ENCODE data around the gene ING5.
"Not testable (repeated sequence)": the region's sequence is repeated elsewhere in the genome, so short reads cannot be mapped to it uniquely, and the experiment has no call there.

Gene ING5

GRCh38 chr2:241753493-241753892, 51.7 kb downstream of the ING5 start:
- Histone ChIP-seq H3K9me3 (ENCODE audit: control insufficient read depth in 5 of 5, low read length in 5 of 5) (no peaks in the 10 kb centered on the region), H3K4me1 (ENCODE audit: control insufficient read depth in 5 of 5, insufficient read depth in 5 of 5, low read length in 5 of 5) (peaks cover 0 to 17% (median 4%) of the 10 kb centered on the region in 5 donors), H3K4me3 (ENCODE audit: low read depth in 1 of 5, low read length in 5 of 5) (no peak overlapping the region), H3K9ac (ENCODE audit: low read length in 5 of 5) (no peak overlapping the region), H3K27ac (ENCODE audit: low read depth, low read length) (no peak overlapping the region), H3K36me3 (ENCODE audit: control insufficient read depth in 5 of 5, insufficient read depth in 5 of 5, low read length in 5 of 5) (peaks cover 0 to 81% (median 59%) of the 10 kb centered on the region in 5 donors), H3K27me3 (ENCODE audit: control insufficient read depth in 5 of 5, insufficient read depth in 4 of 5, low read length in 5 of 5) (no peaks in the 10 kb centered on the region)

GRCh38 chr2:241754042-241754441, 52.2 kb downstream of the ING5 start:
- peaks cover 2 to 79% (median 56%) of the 10 kb centered on the region in 5 donors for H3K36me3 ChIP-seq (ENCODE audit: control insufficient read depth in 5 of 5, insufficient read depth in 5 of 5, low read length in 5 of 5)
- H3K9me3 ChIP-seq (ENCODE audit: control insufficient read depth in 5 of 5, low read length in 5 of 5) = no peaks in the 10 kb centered on the region
- H3K27me3 ChIP-seq (ENCODE audit: control insufficient read depth in 5 of 5, insufficient read depth in 4 of 5, low read length in 5 of 5) = no peaks in the 10 kb centered on the region

GRCh38 chr2:241755166-241755565, 53.3 kb downstream of the ING5 start:
- H3K4me3 ChIP-seq (ENCODE audit: low read depth in 1 of 5, low read length in 5 of 5) = no peak overlapping the region
- H3K4me1 ChIP-seq (ENCODE audit: control insufficient read depth in 5 of 5, insufficient read depth in 5 of 5, low read length in 5 of 5) = peaks cover 0 to 11% (median 4%) of the 10 kb centered on the region in 5 donors
- no peaks in the 10 kb centered on the region for H3K27me3 ChIP-seq (ENCODE audit: control insufficient read depth in 5 of 5, insufficient read depth in 4 of 5, low read length in 5 of 5)
- no peak overlapping the region for H3K9ac ChIP-seq (ENCODE audit: low read length in 5 of 5)
- no peak overlapping the region for H3K27ac ChIP-seq (ENCODE audit: low read depth, low read length)
- peaks cover 0 to under 1% (median under 1%) of the 10 kb centered on the region in 5 donors for H3K9me3 ChIP-seq (ENCODE audit: control insufficient read depth in 5 of 5, low read length in 5 of 5)
- peaks cover 4 to 77% (median 51%) of the 10 kb centered on the region in 5 donors for H3K36me3 ChIP-seq (ENCODE audit: control insufficient read depth in 5 of 5, insufficient read depth in 5 of 5, low read length in 5 of 5)

More at GRCh38 chr2:241754042-241754441, 52.2 kb downstream of the ING5 start:
- Histone ChIP-seq H3K9ac (ENCODE audit: low read length in 5 of 5) (no peak overlapping the region), H3K4me3 (ENCODE audit: low read depth in 1 of 5, low read length in 5 of 5) (no peak overlapping the region), H3K4me1 (ENCODE audit: control insufficient read depth in 5 of 5, insufficient read depth in 5 of 5, low read length in 5 of 5) (peaks cover 0 to 17% (median 4%) of the 10 kb centered on the region in 5 donors), H3K27ac (ENCODE audit: low read depth, low read length) (no peak overlapping the region)

GRCh38 chr2:241755777-241756176, 53.9 kb downstream of the ING5 start:
- Histone ChIP-seq H3K27ac (ENCODE audit: low read depth, low read length) (no peak overlapping the region), H3K9me3 (ENCODE audit: control insufficient read depth in 5 of 5, low read length in 5 of 5) (peaks cover 0 to 6% (median 4%) of the 10 kb centered on the region in 5 donors), H3K27me3 (ENCODE audit: control insufficient read depth in 5 of 5, insufficient read depth in 4 of 5, low read length in 5 of 5) (no peaks in the 10 kb centered on the region), H3K36me3 (ENCODE audit: control insufficient read depth in 5 of 5, insufficient read depth in 5 of 5, low read length in 5 of 5) (peaks cover 4 to 83% (median 57%) of the 10 kb centered on the region in 5 donors), H3K4me3 (ENCODE audit: low read depth in 1 of 5, low read length in 5 of 5) (no peak overlapping the region), H3K9ac (ENCODE audit: low read length in 5 of 5) (no peak overlapping the region), H3K4me1 (ENCODE audit: control insufficient read depth in 5 of 5, insufficient read depth in 5 of 5, low read length in 5 of 5) (peaks cover 0 to 6% (median 3%) of the 10 kb centered on the region in 5 donors)

- Histone ChIP-seq H3K27ac (ENCODE audit: low read depth, low read length) (no peak overlapping the region), H3K27me3 (ENCODE audit: control insufficient read depth in 5 of 5, insufficient read depth in 4 of 5, low read length in 5 of 5) (no peaks in the 10 kb centered on the region), H3K4me1 (ENCODE audit: control insufficient read depth in 5 of 5, insufficient read depth in 5 of 5, low read length in 5 of 5) (no peaks in the 10 kb centered on the region), H3K9me3 (ENCODE audit: control insufficient read depth in 5 of 5, low read length in 5 of 5) (peaks cover 0 to 6% (median 4%) of the 10 kb centered on the region in 5 donors), H3K9ac (ENCODE audit: low read length in 5 of 5) (no peak overlapping the region), H3K36me3 (ENCODE audit: control insufficient read depth in 5 of 5, insufficient read depth in 5 of 5, low read length in 5 of 5) (peaks cover 4 to 70% (median 44%) of the 10 kb centered on the region in 5 donors), H3K4me3 (ENCODE audit: low read depth in 1 of 5, low read length in 5 of 5) (no peak overlapping the region)
Observed at GRCh38 chr2:241759067-241759807, 57.4 kb downstream of the ING5 start.

- not testable (repeated sequence) for H3K4me1 ChIP-seq (ENCODE audit: control insufficient read depth in 5 of 5, insufficient read depth in 5 of 5, low read length in 5 of 5); H3K9me3 ChIP-seq (ENCODE audit: control insufficient read depth in 5 of 5, low read length in 5 of 5); H3K27me3 ChIP-seq (ENCODE audit: control insufficient read depth in 5 of 5, insufficient read depth in 4 of 5, low read length in 5 of 5); H3K9ac ChIP-seq (ENCODE audit: low read length in 5 of 5); H3K4me3 ChIP-seq (ENCODE audit: low read depth in 1 of 5, low read length in 5 of 5); H3K27ac ChIP-seq (ENCODE audit: low read depth, low read length)
- H3K36me3 ChIP-seq (ENCODE audit: control insufficient read depth in 5 of 5, insufficient read depth in 5 of 5, low read length in 5 of 5) = peaks cover 4 to 66% (median 44%) of the 10 kb centered on the region in 5 donors
Observed at GRCh38 chr2:241759893-241760292, 58.1 kb downstream of the ING5 start.

GRCh38 chr2:241760301-241760771, 58.5 kb downstream of the ING5 start:
- Histone ChIP-seq H3K27me3 (ENCODE audit: control insufficient read depth in 5 of 5, insufficient read depth in 4 of 5, low read length in 5 of 5) (no peaks in the 10 kb centered on the region), H3K4me1 (ENCODE audit: control insufficient read depth in 5 of 5, insufficient read depth in 5 of 5, low read length in 5 of 5) (no peaks in the 10 kb centered on the region), H3K27ac (ENCODE audit: low read depth, low read length) (no peak overlapping the region), H3K9me3 (ENCODE audit: control insufficient read depth in 5 of 5, low read length in 5 of 5) (peaks cover 0 to 6% (median 4%) of the 10 kb centered on the region in 5 donors), H3K9ac (ENCODE audit: low read length in 5 of 5) (no peak overlapping the region), H3K4me3 (ENCODE audit: low read depth in 1 of 5, low read length in 5 of 5) (no peak overlapping the region), H3K36me3 (ENCODE audit: control insufficient read depth in 5 of 5, insufficient read depth in 5 of 5, low read length in 5 of 5) (peaks cover 4 to 62% (median 41%) of the 10 kb centered on the region in 5 donors)

GRCh38 chr2:241762321-241762932, 60.6 kb downstream of the ING5 start:
- no peaks in the 10 kb centered on the region for H3K27me3 ChIP-seq (ENCODE audit: control insufficient read depth in 5 of 5, insufficient read depth in 4 of 5, low read length in 5 of 5)
- peaks cover 0 to 6% (median 4%) of the 10 kb centered on the region in 5 donors for H3K9me3 ChIP-seq (ENCODE audit: control insufficient read depth in 5 of 5, low read length in 5 of 5)
- H3K4me1 ChIP-seq (ENCODE audit: control insufficient read depth in 5 of 5, insufficient read depth in 5 of 5, low read length in 5 of 5) = no peaks in the 10 kb centered on the region
- H3K4me3 ChIP-seq (ENCODE audit: low read depth in 1 of 5, low read length in 5 of 5) = no peak overlapping the region
- no peak overlapping the region for H3K27ac ChIP-seq (ENCODE audit: low read depth, low read length)
- H3K9ac ChIP-seq (ENCODE audit: low read length in 5 of 5) = no peak overlapping the region
- H3K36me3 ChIP-seq (ENCODE audit: control insufficient read depth in 5 of 5, insufficient read depth in 5 of 5, low read length in 5 of 5) = peaks cover 4 to 42% (median 22%) of the 10 kb centered on the region in 5 donors

- no peaks in the 10 kb centered on the region for H3K4me1 ChIP-seq (ENCODE audit: control insufficient read depth in 5 of 5, insufficient read depth in 5 of 5, low read length in 5 of 5)
- no peaks in the 10 kb centered on the region for H3K27me3 ChIP-seq (ENCODE audit: control insufficient read depth in 5 of 5, insufficient read depth in 4 of 5, low read length in 5 of 5)
- no peak overlapping the region for H3K27ac ChIP-seq (ENCODE audit: low read depth, low read length)
- no peak overlapping the region for H3K4me3 ChIP-seq (ENCODE audit: low read depth in 1 of 5, low read length in 5 of 5)
- peaks cover 0 to 6% (median 4%) of the 10 kb centered on the region in 5 donors for H3K9me3 ChIP-seq (ENCODE audit: control insufficient read depth in 5 of 5, low read length in 5 of 5)
- H3K36me3 ChIP-seq (ENCODE audit: control insufficient read depth in 5 of 5, insufficient read depth in 5 of 5, low read length in 5 of 5) = peaks cover 4 to 43% (median 22%) of the 10 kb centered on the region in 5 donors
- no peak overlapping the region for H3K9ac ChIP-seq (ENCODE audit: low read length in 5 of 5)
Observed at GRCh38 chr2:241762933-241763369, 61.1 kb downstream of the ING5 start.

Data from subcutaneous abdominal adipose tissue (tissue), 5 donors.